ENCODE data around the gene ITPKB. TPM values are rescaled to one million over a fixed set of nuclear protein-coding genes. Genes with fewer than 3 reads are reported as not detected.

Gene ITPKB
- total RNA-seq, 1 donor from 2014 or later = 21.2 TPM

- no peak for DNase-seq (ENCODE audit: low spot score in 2 of 2, unreplicated experiment in 2 of 2)
- Mint-ChIP-seq H3K4me1 (peaks cover 57% of the 10 kb centered on the region), H3K9me3 (no peaks in the 10 kb centered on the region), H3K4me3 (no peak overlapping the region), H3K36me3 (no peaks in the 10 kb centered on the region), H3K27ac (peak overlapping the region; percentile 89), H3K27me3 (ENCODE audit: low read depth) (no peaks in the 10 kb centered on the region)
- TF ChIP-seq CTCF (IDR thresholded peaks at IDR 0.05; ENCODE audit: unreplicated experiment) = no peak
Observed at GRCh38 chr1:226656201-226656600, 82.9 kb downstream of the ITPKB start.

- DNase-seq (ENCODE audit: low spot score in 2 of 2, unreplicated experiment in 2 of 2) = no peak
- no peaks in the 10 kb centered on the region for H3K27me3 Mint-ChIP-seq (ENCODE audit: low read depth)
- peak overlapping the region; percentile 89 for H3K27ac Mint-ChIP-seq
- H3K36me3 Mint-ChIP-seq = no peaks in the 10 kb centered on the region
- no peak for TF ChIP-seq CTCF (IDR thresholded peaks at IDR 0.05; ENCODE audit: unreplicated experiment)
- peaks cover 52% of the 10 kb centered on the region for H3K4me1 Mint-ChIP-seq
- no peaks in the 10 kb centered on the region for H3K9me3 Mint-ChIP-seq
- H3K4me3 Mint-ChIP-seq = no peak overlapping the region
Observed at GRCh38 chr1:226655251-226656163, 83.6 kb downstream of the ITPKB start.

GRCh38 chr1:226654668-226655055 is 84.4 kb downstream of the ITPKB start:
- Mint-ChIP-seq H3K27me3 (ENCODE audit: low read depth) (no peaks in the 10 kb centered on the region), H3K4me3 (no peak overlapping the region), H3K9me3 (no peaks in the 10 kb centered on the region), H3K27ac (peak overlapping the region; percentile 96), H3K4me1 (peaks cover 46% of the 10 kb centered on the region), H3K36me3 (no peaks in the 10 kb centered on the region)
- TF ChIP-seq CTCF (IDR thresholded peaks at IDR 0.05; ENCODE audit: unreplicated experiment) = no peak
- no peak for DNase-seq (ENCODE audit: low spot score in 2 of 2, unreplicated experiment in 2 of 2)

GRCh38 chr1:226654046-226654667 is 84.9 kb downstream of the ITPKB start:
- no peak for DNase-seq (ENCODE audit: low spot score in 2 of 2, unreplicated experiment in 2 of 2)
- Mint-ChIP-seq H3K9me3 (no peaks in the 10 kb centered on the region), H3K4me3 (no peak overlapping the region), H3K36me3 (no peaks in the 10 kb centered on the region), H3K4me1 (peaks cover 46% of the 10 kb centered on the region), H3K27ac (peak overlapping the region; percentile 96), H3K27me3 (ENCODE audit: low read depth) (no peaks in the 10 kb centered on the region)
- no peak for TF ChIP-seq CTCF (IDR thresholded peaks at IDR 0.05; ENCODE audit: unreplicated experiment)

- H3K4me1 Mint-ChIP-seq = peaks cover 45% of the 10 kb centered on the region
- H3K9me3 Mint-ChIP-seq = no peaks in the 10 kb centered on the region
- TF ChIP-seq CTCF (IDR thresholded peaks at IDR 0.05; ENCODE audit: unreplicated experiment) = no peak
- peak overlapping the region; percentile 27 for H3K4me3 Mint-ChIP-seq
- peaks cover 3% of the 10 kb centered on the region for H3K36me3 Mint-ChIP-seq
- peak overlapping the region; percentile 96 for H3K27ac Mint-ChIP-seq
- DNase-seq (ENCODE audit: low spot score in 2 of 2, unreplicated experiment in 2 of 2) = no peak
- H3K27me3 Mint-ChIP-seq (ENCODE audit: low read depth) = no peaks in the 10 kb centered on the region
Observed at GRCh38 chr1:226653311-226653921, 85.7 kb downstream of the ITPKB start.

Data from mesothelial cell of epicardium (in vitro differentiated cells).